HG03378 (cell line): ENCODE results near the gene COBL.

Experiments
- ATAC-seq: cut with Tn5 transposase; IDR thresholded peaks from one replicate; pipeline ENCODE4 v1.9.1; 2021; ENCODE audit warnings: mild to moderate bottlenecking, moderate library complexity; ENCODE audit not compliant: unreplicated experiment

COBL gene

GRCh38 chr7:51278797-51279196, 37.8 kb downstream of the COBL start:
- ATAC-seq, result no peak

- ATAC-seq, result no peak
Measured at GRCh38 chr7:51276967-51277366, 39.6 kb downstream of the COBL start.

GRCh38 chr7:51276091-51276605, 40.5 kb downstream of the COBL start:
- no peak for ATAC-seq

- ATAC-seq, result no peak
Measured at GRCh38 chr7:51275532-51275931, 41.1 kb downstream of the COBL start.

GRCh38 chr7:51274955-51275354, 41.7 kb downstream of the COBL start:
- no peak for ATAC-seq

GRCh38 chr7:51274001-51274400, 42.6 kb downstream of the COBL start:
- ATAC-seq, result no peak

GRCh38 chr7:51273360-51273759, 43.2 kb downstream of the COBL start:
- ATAC-seq, result no peak

- ATAC-seq, result no peak
Measured at GRCh38 chr7:51270965-51271364, 45.6 kb downstream of the COBL start.

- no peak for ATAC-seq
Measured at GRCh38 chr7:51269911-51270310, 46.7 kb downstream of the COBL start.

- ATAC-seq, result no peak
Measured at GRCh38 chr7:51269321-51269720, 47.3 kb downstream of the COBL start.

- no peak for ATAC-seq
Measured at GRCh38 chr7:51268859-51269258, 47.8 kb downstream of the COBL start.

GRCh38 chr7:51267169-51267568, 49.4 kb downstream of the COBL start:
- ATAC-seq, result no peak

GRCh38 chr7:51265066-51265907, 51.3 kb downstream of the COBL start:
- ATAC-seq, result no peak

GRCh38 chr7:51263631-51264484, 52.8 kb downstream of the COBL start:
- ATAC-seq, result no peak

- no peak for ATAC-seq
Measured at GRCh38 chr7:51262796-51263531, 53.6 kb downstream of the COBL start.

- no peak for ATAC-seq
Measured at GRCh38 chr7:51261950-51262795, 54.4 kb downstream of the COBL start.

GRCh38 chr7:51261117-51261835, 55.3 kb downstream of the COBL start:
- ATAC-seq, result no peak

- ATAC-seq, result no peak
Measured at GRCh38 chr7:51260516-51260915, 56.1 kb downstream of the COBL start.

GRCh38 chr7:51259766-51260165, 56.8 kb downstream of the COBL start:
- no peak for ATAC-seq

- no peak for ATAC-seq
Measured at GRCh38 chr7:51256916-51257315, 59.7 kb downstream of the COBL start.
